ENCODE data around the gene REPS2. TPM values are rescaled to one million over a fixed set of nuclear protein-coding genes. Genes with fewer than 3 reads are reported as not detected.

Gene REPS2
- total RNA-seq, 1 donor from 2014 or later, result 1.5 TPM

DNA sequence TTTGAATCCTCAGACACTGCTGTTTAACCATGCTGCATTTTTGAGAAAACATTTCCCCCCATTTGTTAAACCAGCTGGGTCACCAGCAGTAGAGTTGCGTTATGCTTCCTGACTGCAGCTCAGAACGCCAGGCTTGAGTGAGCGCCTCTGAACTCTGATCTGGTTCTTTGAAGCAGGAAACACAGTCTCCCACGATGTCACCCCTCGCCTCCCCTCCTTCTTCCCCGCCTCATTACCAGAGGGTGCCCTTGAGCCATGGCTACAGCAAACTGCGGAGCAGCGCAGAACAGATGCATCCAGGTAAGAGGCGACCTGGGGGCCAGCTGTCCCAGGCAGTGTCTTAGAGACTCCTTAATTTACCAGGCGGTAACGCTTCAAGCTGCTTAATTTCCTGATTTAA is 78.4 kb downstream of the REPS2 start:
- Mint-ChIP-seq H3K36me3 (ENCODE audit: unreplicated experiment) (no peaks in the 10 kb centered on the region), H3K9me3 (ENCODE audit: unreplicated experiment) (no peaks in the 10 kb centered on the region), H3K27me3 (ENCODE audit: unreplicated experiment) (peaks cover 2% of the 10 kb centered on the region), H3K27ac (ENCODE audit: unreplicated experiment) (no peak overlapping the region), H3K4me3 (ENCODE audit: unreplicated experiment) (no peak overlapping the region), H3K4me1 (ENCODE audit: unreplicated experiment) (no peaks in the 10 kb centered on the region)
- TF ChIP-seq, protein P1, sequence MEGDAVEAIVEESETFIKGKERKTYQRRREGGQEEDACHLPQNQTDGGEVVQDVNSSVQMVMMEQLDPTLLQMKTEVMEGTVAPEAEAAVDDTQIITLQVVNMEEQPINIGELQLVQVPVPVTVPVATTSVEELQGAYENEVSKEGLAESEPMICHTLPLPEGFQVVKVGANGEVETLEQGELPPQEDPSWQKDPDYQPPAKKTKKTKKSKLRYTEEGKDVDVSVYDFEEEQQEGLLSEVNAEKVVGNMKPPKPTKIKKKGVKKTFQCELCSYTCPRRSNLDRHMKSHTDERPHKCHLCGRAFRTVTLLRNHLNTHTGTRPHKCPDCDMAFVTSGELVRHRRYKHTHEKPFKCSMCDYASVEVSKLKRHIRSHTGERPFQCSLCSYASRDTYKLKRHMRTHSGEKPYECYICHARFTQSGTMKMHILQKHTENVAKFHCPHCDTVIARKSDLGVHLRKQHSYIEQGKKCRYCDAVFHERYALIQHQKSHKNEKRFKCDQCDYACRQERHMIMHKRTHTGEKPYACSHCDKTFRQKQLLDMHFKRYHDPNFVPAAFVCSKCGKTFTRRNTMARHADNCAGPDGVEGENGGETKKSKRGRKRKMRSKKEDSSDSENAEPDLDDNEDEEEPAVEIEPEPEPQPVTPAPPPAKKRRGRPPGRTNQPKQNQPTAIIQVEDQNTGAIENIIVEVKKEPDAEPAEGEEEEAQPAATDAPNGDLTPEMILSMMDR (IDR thresholded peaks at IDR 0.05), result no peak
- DNase-seq (ENCODE audit: extremely low spot score, unreplicated experiment), result no peak

DNA sequence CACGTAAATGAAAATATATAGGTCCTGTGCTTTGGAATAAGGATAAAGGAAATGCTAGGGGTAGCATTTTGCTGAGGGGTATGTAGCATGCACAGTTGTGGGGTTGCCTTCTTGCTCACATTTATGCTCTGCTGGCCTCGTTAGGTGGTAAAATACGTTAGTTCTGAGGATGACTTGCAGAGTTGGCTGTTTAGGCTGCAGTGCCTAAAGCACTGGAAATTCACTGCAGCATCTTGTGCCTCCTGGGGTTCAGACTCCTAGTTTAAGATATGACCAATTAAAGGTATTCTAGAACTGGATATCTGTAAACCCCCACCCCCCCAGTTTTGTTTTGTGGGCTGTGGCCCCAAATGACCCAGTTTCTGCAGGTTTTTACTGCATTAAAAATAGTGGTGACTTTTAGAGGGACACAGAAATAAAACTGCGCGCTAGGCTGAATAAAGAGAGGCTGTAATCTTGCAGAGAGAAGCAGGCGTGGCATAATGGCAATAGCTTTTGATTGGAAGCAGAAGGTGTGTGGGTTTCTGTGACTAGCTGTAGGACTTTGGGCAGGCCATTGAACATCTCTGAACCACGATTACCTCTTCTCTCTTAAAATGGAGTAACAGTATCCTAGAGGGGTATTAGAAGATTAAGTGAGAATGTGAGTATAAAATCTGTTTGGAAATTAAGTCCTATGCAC is 79.3 kb downstream of the REPS2 start:
- Mint-ChIP-seq H3K9me3 (ENCODE audit: unreplicated experiment) (no peaks in the 10 kb centered on the region), H3K4me3 (ENCODE audit: unreplicated experiment) (no peak overlapping the region), H3K4me1 (ENCODE audit: unreplicated experiment) (peaks cover 4% of the 10 kb centered on the region), H3K27ac (ENCODE audit: unreplicated experiment) (no peak overlapping the region), H3K36me3 (ENCODE audit: unreplicated experiment) (no peaks in the 10 kb centered on the region), H3K27me3 (ENCODE audit: unreplicated experiment) (peaks cover 2% of the 10 kb centered on the region)
- DNase-seq (ENCODE audit: extremely low spot score, unreplicated experiment), result no peak
- TF ChIP-seq, protein P1 (IDR thresholded peaks at IDR 0.05), result no peak

DNA sequence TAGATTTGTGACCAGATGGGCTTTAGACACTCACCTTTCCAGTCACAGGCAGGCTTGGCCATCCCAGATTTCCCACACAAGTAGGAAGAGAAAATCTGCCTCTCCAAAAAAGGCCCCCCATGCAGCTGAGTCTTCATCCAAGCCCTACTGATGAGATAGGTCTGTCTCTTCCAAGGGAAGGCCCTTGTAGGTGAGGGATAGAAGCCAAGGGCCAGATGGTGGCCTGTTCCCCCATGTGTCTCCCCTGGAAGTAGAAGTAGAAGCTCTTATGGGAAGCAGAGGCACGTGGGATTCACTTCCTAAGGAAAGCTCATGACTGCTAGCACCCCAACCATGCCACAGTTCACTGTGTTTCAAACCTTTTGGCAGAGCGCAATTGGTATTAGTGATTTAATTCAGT is 81.5 kb downstream of the REPS2 start:
- H3K27me3 Mint-ChIP-seq (ENCODE audit: unreplicated experiment), result peaks cover 2% of the 10 kb centered on the region
- H3K9me3 Mint-ChIP-seq (ENCODE audit: unreplicated experiment), result no peaks in the 10 kb centered on the region
- TF ChIP-seq, protein P1 (IDR thresholded peaks at IDR 0.05), result no peak
- no peak overlapping the region for H3K4me3 Mint-ChIP-seq (ENCODE audit: unreplicated experiment)
- H3K4me1 Mint-ChIP-seq (ENCODE audit: unreplicated experiment), result peaks cover 4% of the 10 kb centered on the region
- no peak overlapping the region for H3K27ac Mint-ChIP-seq (ENCODE audit: unreplicated experiment)
- no peak for DNase-seq (ENCODE audit: extremely low spot score, unreplicated experiment)
- no peaks in the 10 kb centered on the region for H3K36me3 Mint-ChIP-seq (ENCODE audit: unreplicated experiment)

DNA sequence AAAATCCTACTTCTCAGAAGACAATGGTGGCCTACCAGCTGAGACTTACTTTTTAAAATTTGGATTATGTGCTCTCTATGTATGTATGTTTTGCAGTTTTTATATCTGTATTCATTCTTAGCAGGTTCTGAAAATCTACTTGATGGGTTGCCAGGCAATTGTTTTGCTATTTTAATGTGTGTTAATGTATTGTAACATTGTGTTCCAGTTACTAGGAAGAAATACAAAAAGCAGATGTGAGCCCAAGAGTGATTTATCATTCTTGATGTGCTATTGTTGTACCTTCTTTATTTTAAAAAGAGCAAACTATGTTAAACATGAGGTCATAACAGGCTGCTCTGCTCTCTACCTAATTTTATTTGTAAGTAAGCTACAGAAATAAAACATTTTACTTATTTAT is 81.9 kb downstream of the REPS2 start:
- Mint-ChIP-seq H3K27me3 (ENCODE audit: unreplicated experiment) (peaks cover 2% of the 10 kb centered on the region), H3K27ac (ENCODE audit: unreplicated experiment) (no peak overlapping the region), H3K4me3 (ENCODE audit: unreplicated experiment) (no peak overlapping the region), H3K4me1 (ENCODE audit: unreplicated experiment) (peaks cover 4% of the 10 kb centered on the region), H3K36me3 (ENCODE audit: unreplicated experiment) (no peaks in the 10 kb centered on the region), H3K9me3 (ENCODE audit: unreplicated experiment) (no peaks in the 10 kb centered on the region)
- DNase-seq (ENCODE audit: extremely low spot score, unreplicated experiment), result no peak
- TF ChIP-seq, protein P1 (IDR thresholded peaks at IDR 0.05), result no peak

DNA sequence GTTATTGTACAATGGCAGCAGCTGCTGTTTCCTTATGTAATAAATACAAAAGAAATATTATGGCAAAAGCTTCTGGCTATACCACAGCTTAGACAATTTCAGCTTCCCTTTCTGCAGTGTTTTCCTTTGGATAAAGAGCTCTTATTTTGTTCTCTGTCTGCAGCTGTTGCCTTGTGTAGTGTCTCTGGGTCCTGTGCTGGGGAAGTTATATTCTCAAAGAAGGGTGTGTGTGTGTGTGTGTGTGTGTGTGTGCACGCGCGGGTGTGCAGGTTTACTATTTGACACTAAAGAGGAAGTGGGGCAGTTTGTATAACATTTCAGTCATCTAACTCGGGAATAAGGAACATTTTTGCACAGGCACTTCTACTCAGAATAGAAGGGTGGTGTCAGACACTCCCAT is 83.6 kb downstream of the REPS2 start:
- Mint-ChIP-seq H3K27ac (ENCODE audit: unreplicated experiment) (no peak overlapping the region), H3K36me3 (ENCODE audit: unreplicated experiment) (no peaks in the 10 kb centered on the region), H3K4me3 (ENCODE audit: unreplicated experiment) (no peak overlapping the region), H3K27me3 (ENCODE audit: unreplicated experiment) (no peaks in the 10 kb centered on the region), H3K9me3 (ENCODE audit: unreplicated experiment) (no peaks in the 10 kb centered on the region), H3K4me1 (ENCODE audit: unreplicated experiment) (peaks cover 4% of the 10 kb centered on the region)
- no peak for DNase-seq (ENCODE audit: extremely low spot score, unreplicated experiment)
- TF ChIP-seq, protein P1 (IDR thresholded peaks at IDR 0.05), result no peak

Measured in osteocyte (in vitro differentiated cells).